K562 (cell line): ENCODE data around the gene EFCAB8. TPM values are rescaled to one million over a fixed set of nuclear protein-coding genes. Genes with fewer than 3 reads are reported as not detected.

ENCODE experiments used
- ATAC-seq: fragments of 200-7000 bp; cut with Tn5 transposase; 3 replicates; pipeline ENCODE4 v1.9.1; 2020; ENCODE audit warnings: moderate library complexity
- BruUV-seq: library from RNA; stranded (reverse); fragments of 400-500 nt; replicated peaks from 2 replicates; lab custom pipeline; 2021; lab: Mats Ljungman, UMichigan
- CTCF ChIA-PET: fragments of 300-600 bp; formaldehyde crosslinking; extraction: SDS; loops from one replicate; lab custom pipeline; 2021; ENCODE audit warnings: low intra/inter-chr PET ratio; lab: Yijun Ruan, JAX
- POLR2A ChIA-PET: fragments of 300-600, 350-650 bp; sonication (Branson Sonifier 250); formaldehyde crosslinking; extraction: SDS; loops from one replicate; lab custom pipeline; 2021; ENCODE audit warnings: antibody characterized with exemption, inconsistent platforms; lab: Yijun Ruan, JAX
- DNase-seq, 4 experiments: peaks; one replicate each; pipeline versions ENCODE4 v3.0.0 to v3.0.0-alpha.2; 2011 to 2018; ENCODE audit warnings: low spot score in 3 of 4, mixed read lengths in 3 of 4; ENCODE audit errors: extremely low read depth in 1 of 4
- FAIRE-seq: peaks from 2 replicates; lab custom pipeline; 2011; peaks lifted over from hg19 to GRCh38; lab: Jason Lieb, UNC
- H2AFZ ChIP-seq: 2 replicates; pipeline ENCODE4 v1.6.0; 2011; ENCODE audit warnings: low read depth, low read length, control low read depth, inconsistent platforms
- H3K27ac ChIP-seq: fragments of 200-600 bp; 3 replicates; pipeline ENCODE4 v1.8.0; 2011; ENCODE audit warnings: low read depth, mild to moderate bottlenecking, control low read depth, inconsistent platforms, low read length, moderate library complexity, mixed read lengths; ENCODE audit errors: extremely low read depth
- H3K27me3 ChIP-seq, 2 experiments: fragments of 300-600 bp in 1 of 2; 2 replicates in 1 of 2; 3 replicates in 1 of 2; pipeline versions ENCODE4 v1.6.0 to v1.8.0; 2011; ENCODE audit warnings: inconsistent platforms in 2 of 2, low read length in 2 of 2, mild to moderate bottlenecking in 1 of 2, mixed read lengths in 1 of 2, moderate library complexity in 1 of 2; ENCODE audit not compliant: control insufficient read depth in 2 of 2, insufficient read depth in 2 of 2
- H3K36me3 ChIP-seq: fragments of 300-600 bp; 3 replicates; pipeline ENCODE4 v1.8.0; 2011; ENCODE audit warnings: mild to moderate bottlenecking, low read length, inconsistent platforms; ENCODE audit not compliant: control insufficient read depth, insufficient read depth
- H3K4me1 ChIP-seq, 2 experiments: fragments of 200-600 bp in 1 of 2; replicated peaks in 1 of 2; 2 replicates in 1 of 2; 3 replicates in 1 of 2; pipeline versions ENCODE4 v1.5.1 to v1.8.0; 2011; ENCODE audit warnings: inconsistent platforms in 2 of 2, low read length in 2 of 2, mild to moderate bottlenecking in 1 of 2, mixed read lengths in 1 of 2, moderate library complexity in 1 of 2; ENCODE audit not compliant: control insufficient read depth in 2 of 2, insufficient read depth in 2 of 2
- H3K4me2 ChIP-seq: 2 replicates; pipeline ENCODE4 v1.6.1; 2011; ENCODE audit warnings: low read length, control low read depth, inconsistent platforms, mixed read lengths; ENCODE audit not compliant: insufficient read depth
- H3K4me3 ChIP-seq: fragments of 200-600 bp; sonication (generic), shearing (Covaris generic); 2 replicates; pipeline ENCODE4 v1.5.1; 2016; ENCODE audit warnings: control low read depth, inconsistent platforms
- H3K79me2 ChIP-seq: fragments of 200-600 bp; 3 replicates; pipeline ENCODE4 v1.8.0; 2011; ENCODE audit warnings: low read length, inconsistent platforms; ENCODE audit not compliant: control insufficient read depth, insufficient read depth
- H3K9ac ChIP-seq, 2 experiments: 2 replicates each; pipeline versions ENCODE4 v1.6.0 to v1.6.1; 2011; ENCODE audit warnings: low read depth in 2 of 2, low read length in 2 of 2, control low read depth in 1 of 2, inconsistent platforms in 1 of 2, mild to moderate bottlenecking in 1 of 2, mixed read lengths in 1 of 2; ENCODE audit not compliant: insufficient read depth in 1 of 2
- H3K9me1 ChIP-seq: one replicate; pipeline ENCODE4 v1.6.0; 2011; ENCODE audit warnings: inconsistent platforms, mild to moderate bottlenecking, low read length, moderate library complexity; ENCODE audit not compliant: control insufficient read depth, insufficient read depth
- H3K9me3 ChIP-seq: replicated peaks from 2 replicates; pipeline ENCODE4 v1.5.1; 2011; ENCODE audit warnings: low read depth, low read length, inconsistent platforms; ENCODE audit not compliant: control insufficient read depth, insufficient read depth
- H4K20me1 ChIP-seq: replicated peaks from 2 replicates; pipeline ENCODE4 v1.6.1; 2011; ENCODE audit warnings: low read length, inconsistent platforms, mixed read lengths; ENCODE audit not compliant: control insufficient read depth, insufficient read depth
- DACH1 ChIP-seq: fragments of 450-650 bp; IDR thresholded peaks from 2 replicates; pipeline ENCODE4 v1.6.1; 2018; ENCODE audit not compliant: partially characterized antibody
- EZH2 ChIP-seq: IDR thresholded peaks from 2 replicates; pipeline ENCODE4 v1.6.1; 2012; ENCODE audit warnings: low read depth, mild to moderate bottlenecking, inconsistent platforms, low read length, borderline replicate concordance
- MCM7 ChIP-seq, 2 experiments: fragments of 450-650 bp; IDR thresholded peaks; 2 replicates each; pipeline ENCODE4 v1.6.1; 2016 to 2018
- PHF21A ChIP-seq: fragments of 450-650 bp; IDR thresholded peaks from 2 replicates; pipeline ENCODE4 v1.6.1; 2017; ENCODE audit warnings: low read depth, borderline replicate concordance
- POLR2A ChIP-seq: fragments of 450-650 bp; conservative IDR thresholded peaks from 2 replicates; pipeline ENCODE4 v1.6.1; 2016
- RNF2 ChIP-seq: sonication (generic); IDR thresholded peaks from 2 replicates; pipeline ENCODE4 v1.6.1; 2016
- SRSF7 ChIP-seq: fragments of 200-400 bp; formaldehyde crosslinking; optimal IDR thresholded peaks from 2 replicates; pipeline ENCODE3; 2017; ENCODE audit warnings: mild to moderate bottlenecking, low read depth, low read length
- ZKSCAN8 ChIP-seq: fragments of 200-800 bp; sonication (Bioruptor generic); IDR thresholded peaks from 2 replicates; pipeline ENCODE4 v1.6.1; 2016; ENCODE audit warnings: missing genetic modification characterization, missing compliant biosample characterization
- ZNF274 ChIP-seq: IDR thresholded peaks from 2 replicates; pipeline ENCODE4 v1.6.1; 2011; ENCODE audit warnings: low read depth, mild to moderate bottlenecking, low read length, moderate library complexity, borderline replicate concordance
- WGBS: fragments of 100-300 bp; shearing (Covaris generic); methylation state at CpG from one replicate; pipeline ENCODE4 v1.1.6; 2016; ENCODE audit warnings: low coverage, mixed read lengths; ENCODE audit not compliant: insufficient coverage; ENCODE audit errors: missing lambda C conversion rate; 5-methylcytosine and 5-hydroxymethylcytosine counted together
- in situ Hi-C: fragments of 300-500 bp; cut with MboI; formaldehyde crosslinking; loops from 4 replicates; pipeline ENCODE4 v1.15.0; 2018; ENCODE audit warnings: inconsistent platforms, mixed read lengths
- intact Hi-C: fragments of 100-400 bp; cut with micrococcal nuclease; formaldehyde crosslinking; loops from 2 replicates; pipeline ENCODE4 v1.14.2; 2022
- polyA plus RNA-seq, 8 experiments: library from polyadenylated mRNA; depleted of rRNA in 4 of 8; stranded (reverse) in 5 of 8; unstranded in 3 of 8; fragments of >200 nt; fragmentation: Nextera tagmentation in 2 of 8; fragmentation: Illumina TruSeq in 1 of 8; extraction: Ambion mirVana in 2 of 8; extraction: Trizol in 1 of 8; gene quantifications; 2 replicates each; pipeline versions ENCODE4 v1.2.1 to v1.2.3, GENCODE V29; 2011 to 2014; ENCODE audit warnings: inconsistent platforms in 1 of 8, missing spikeins in 1 of 8
- total RNA-seq, 7 experiments: library from RNA; depleted of rRNA in 6 of 7; stranded (reverse); fragments of >200 nt in 6 of 7; fragmentation: Illumina TruSeq in 2 of 7; extraction: Trizol in 2 of 7; gene quantifications; 2 replicates each; pipeline versions ENCODE4 v1.2.1 to v1.2.3, GENCODE V29; 2011 to 2021; ENCODE audit warnings: low replicate concordance in 1 of 7
- TF ChIP-seq, protein P1 (sequence below): sonication (generic); formaldehyde crosslinking; IDR thresholded peaks from 2 replicates; pipeline ENCODE4 v1.8.1; 2023; ENCODE audit warnings: mild to moderate bottlenecking, missing genetic modification reagents

Gene EFCAB8
- total and polyA plus RNA-seq, 9 of the 15 experiments (the other 6 are each of a cell fraction or from before 2014, with no cell fraction given), result 0.03 to 0.18 (median 0.11) TPM; not detected in 6

DNA sequence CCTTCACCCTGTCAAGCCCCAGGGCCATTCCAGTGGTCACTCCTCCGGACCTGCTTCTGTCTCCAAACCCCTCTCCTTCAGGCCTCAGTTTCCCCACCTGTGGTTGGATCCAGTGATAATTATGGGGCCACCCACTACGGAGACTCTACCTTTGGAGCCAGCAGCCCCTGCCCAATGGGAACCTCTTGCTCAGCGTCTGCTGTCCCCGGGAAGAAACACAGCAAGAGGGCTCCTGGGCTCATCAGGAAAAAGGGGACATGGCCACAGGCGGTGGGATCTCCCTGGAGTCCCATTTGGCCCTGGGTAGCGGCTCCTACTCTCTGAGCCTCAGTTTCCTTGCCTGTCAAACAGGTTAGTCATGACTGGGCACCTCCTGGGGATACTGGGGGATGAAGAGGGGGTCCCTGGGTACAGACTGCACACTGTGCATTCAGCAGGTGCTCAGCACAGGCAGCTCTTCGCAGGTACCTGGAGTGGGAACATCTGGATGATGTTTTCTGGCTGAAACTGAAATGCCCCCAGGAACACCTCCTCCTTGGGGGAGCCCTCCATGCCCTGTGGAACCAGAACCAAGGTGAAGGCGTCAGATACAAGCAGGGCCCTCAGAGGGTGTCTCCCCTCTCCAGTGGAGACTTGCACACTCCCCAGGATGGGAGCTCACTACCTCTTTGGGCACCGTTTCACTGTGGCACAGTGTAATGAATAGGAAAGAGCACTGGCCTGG, 126.1 kb downstream of the EFCAB8 start:
- H3K4me2 ChIP-seq, result no peak overlapping the region
- H3K9me3 ChIP-seq, result no peaks in the 10 kb centered on the region
- BruUV-seq, result no TSS peak
- 0 out of 2 replicates have a peak, but pooled peaks cover 11% of the 10 kb centered on the region for H4K20me1 ChIP-seq
- H2AFZ ChIP-seq, result no peak overlapping the region
- ChIA-PET CTCF (no interaction called here), POLR2A (interaction anchor here (0.5 to 0.8 kb wide), 2 partner anchors 11 to 13 kb away, joined by 3 to 5 read pairs; no protein-coding TSS in a partner anchor)
- FAIRE-seq (no peak), ATAC-seq (no peak), DNase-seq (no peak)
- H3K4me3 ChIP-seq, result no peak overlapping the region
- H3K4me1 ChIP-seq, result no peaks in the 10 kb centered on the region; a peak in 1 of 5 replicates
- H3K36me3 ChIP-seq, result no peaks in the 10 kb centered on the region
- in situ Hi-C loops, result no loop called here
- no peak overlapping the region for H3K9ac ChIP-seq
- intact Hi-C loops, result no loop called here
- peaks cover 9 to 43% of the 10 kb centered on the region in 2 experiments; a peak in 4 of 5 replicates for H3K27me3 ChIP-seq
- 5% methylated on average over 9 of the region's 9 CpGs for WGBS
- H3K27ac ChIP-seq, result no peak overlapping the region
- H3K9me1 ChIP-seq, result no peaks in the 10 kb centered on the region
- no peaks in the 10 kb centered on the region for H3K79me2 ChIP-seq
- TF ChIP-seq ZNF274 (no peak), PHF21A (no peak), SRSF7 (no peak), DACH1 (no peak), EZH2 (no peak), RNF2 (no peak), MCM7 (IDR thresholded peaks at IDR 0.05) (no peak), ZKSCAN8 (CRISPR knock-in tag) (no peak), POLR2A (no peak)
- TF ChIP-seq, protein P1, sequence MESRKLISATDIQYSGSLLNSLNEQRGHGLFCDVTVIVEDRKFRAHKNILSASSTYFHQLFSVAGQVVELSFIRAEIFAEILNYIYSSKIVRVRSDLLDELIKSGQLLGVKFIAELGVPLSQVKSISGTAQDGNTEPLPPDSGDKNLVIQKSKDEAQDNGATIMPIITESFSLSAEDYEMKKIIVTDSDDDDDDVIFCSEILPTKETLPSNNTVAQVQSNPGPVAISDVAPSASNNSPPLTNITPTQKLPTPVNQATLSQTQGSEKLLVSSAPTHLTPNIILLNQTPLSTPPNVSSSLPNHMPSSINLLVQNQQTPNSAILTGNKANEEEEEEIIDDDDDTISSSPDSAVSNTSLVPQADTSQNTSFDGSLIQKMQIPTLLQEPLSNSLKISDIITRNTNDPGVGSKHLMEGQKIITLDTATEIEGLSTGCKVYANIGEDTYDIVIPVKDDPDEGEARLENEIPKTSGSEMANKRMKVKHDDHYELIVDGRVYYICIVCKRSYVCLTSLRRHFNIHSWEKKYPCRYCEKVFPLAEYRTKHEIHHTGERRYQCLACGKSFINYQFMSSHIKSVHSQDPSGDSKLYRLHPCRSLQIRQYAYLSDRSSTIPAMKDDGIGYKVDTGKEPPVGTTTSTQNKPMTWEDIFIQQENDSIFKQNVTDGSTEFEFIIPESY (CRISPR knock-in tag), result no peak
